SK-N-SH (cell line): ENCODE results near the gene INPP5E. TPM values are rescaled to one million over a fixed set of nuclear protein-coding genes. Genes with fewer than 3 reads are reported as not detected.

Experiments
- CTCF ChIA-PET: fragments of 300-600, 350-600 bp; formaldehyde crosslinking; extraction: SDS; loops from one replicate; lab custom pipeline; 2021; lab: Yijun Ruan, JAX
- POLR2A ChIA-PET: fragments of 350-600 bp; sonication (Branson Sonifier 250); formaldehyde crosslinking; extraction: SDS; loops from one replicate; lab custom pipeline; 2020; ENCODE audit warnings: antibody characterized with exemption, inconsistent platforms; lab: Yijun Ruan, JAX
- DNase-seq: peaks from one replicate; pipeline ENCODE4 v3.0.0; 2012
- H2AFZ ChIP-seq: fragments of 200-600 bp; sonication (generic); 2 replicates; pipeline ENCODE4 v1.8.1; 2016; ENCODE audit warnings: antibody characterized with exemption, mild to moderate bottlenecking, low read depth
- H3F3A ChIP-seq: fragments of 200-600 bp; sonication (generic); replicated peaks from 2 replicates; pipeline ENCODE3; 2016; ENCODE audit warnings: antibody characterized with exemption, mild to moderate bottlenecking; ENCODE audit not compliant: insufficient read depth
- H3K27ac ChIP-seq, 2 experiments: fragments of 200-500 bp in 1 of 2; fragments of 200-600 bp in 1 of 2; sonication (Bioruptor generic) in 1 of 2; sonication (generic), shearing (Covaris generic) in 1 of 2; 2 replicates each; pipeline versions ENCODE4 v1.5.1 to v1.6.1; 2014 to 2016; ENCODE audit warnings: low read depth in 2 of 2, inconsistent platforms in 1 of 2, low read length in 1 of 2, mild to moderate bottlenecking in 1 of 2, mixed read lengths in 1 of 2
- H3K27me3 ChIP-seq: fragments of 200-600 bp; sonication (generic), shearing (Covaris generic); 2 replicates; pipeline ENCODE4 v1.6.1; 2016; ENCODE audit warnings: mixed run types; ENCODE audit not compliant: insufficient read depth
- H3K36me3 ChIP-seq, 2 experiments: fragments of 200-500 bp in 1 of 2; fragments of 200-600 bp in 1 of 2; sonication (Bioruptor generic) in 1 of 2; sonication (generic) in 1 of 2; replicated peaks in 1 of 2; 2 replicates each; pipeline versions ENCODE3 to v1.5.1; 2014 to 2016; ENCODE audit warnings: low read length in 1 of 2, mild to moderate bottlenecking in 1 of 2; ENCODE audit not compliant: insufficient read depth in 2 of 2, control insufficient read depth in 1 of 2
- H3K4me1 ChIP-seq, 2 experiments: fragments of 200-500 bp in 1 of 2; fragments of 200-600 bp in 1 of 2; sonication (Bioruptor generic) in 1 of 2; sonication (generic), shearing (Covaris generic) in 1 of 2; 2 replicates each; pipeline versions ENCODE4 v1.5.1 to v1.6.1; 2014 to 2016; ENCODE audit warnings: low read depth in 1 of 2, low read length in 1 of 2, mixed run types in 1 of 2; ENCODE audit not compliant: insufficient read depth in 2 of 2, control insufficient read depth in 1 of 2
- H3K4me2 ChIP-seq: fragments of 200-600 bp; sonication (generic), shearing (Covaris generic); 2 replicates; pipeline ENCODE4 v1.6.1; 2017; ENCODE audit warnings: mixed run types
- H3K4me3 ChIP-seq, 2 experiments: fragments of 200-500 bp in 1 of 2; fragments of 200-600 bp in 1 of 2; sonication (Bioruptor generic) in 1 of 2; sonication (generic), shearing (Covaris generic) in 1 of 2; 2 replicates each; pipeline versions ENCODE4 v1.5.1 to v1.8.1; 2014 to 2016; ENCODE audit warnings: low read depth in 2 of 2, inconsistent platforms in 1 of 2, low read length in 1 of 2, mild to moderate bottlenecking in 1 of 2, mixed read lengths in 1 of 2, moderate library complexity in 1 of 2
- H3K79me2 ChIP-seq: fragments of 200-600 bp; sonication (generic); 2 replicates; pipeline ENCODE4 v1.8.1; 2017; ENCODE audit warnings: mild to moderate bottlenecking; ENCODE audit not compliant: insufficient read depth
- H3K9ac ChIP-seq: fragments of 200-600 bp; sonication (generic); 2 replicates; pipeline ENCODE4 v1.6.1; 2017; ENCODE audit warnings: mixed run types
- H3K9me2 ChIP-seq: fragments of 200-600 bp; sonication (generic); 2 replicates; pipeline ENCODE4 v1.6.1; 2017; ENCODE audit warnings: mixed run types
- H3K9me3 ChIP-seq: fragments of 200-600 bp; sonication (generic); 2 replicates; pipeline ENCODE4 v1.6.1; 2017; ENCODE audit warnings: mixed run types, mild to moderate bottlenecking, moderate library complexity
- H4K20me1 ChIP-seq: fragments of 200-600 bp; sonication (generic); 2 replicates; pipeline ENCODE4 v1.6.1; 2017; ENCODE audit warnings: mild to moderate bottlenecking, mixed run types; ENCODE audit not compliant: insufficient read depth
- CHD2 ChIP-seq: fragments of 150-350 bp; IDR thresholded peaks from 2 replicates; pipeline ENCODE4 v1.6.1; 2018; ENCODE audit warnings: low read length; ENCODE audit not compliant: partially characterized antibody
- ELF1 ChIP-seq: IDR thresholded peaks from 2 replicates; pipeline ENCODE4 v1.4.0; 2012
- FOXM1 ChIP-seq: IDR thresholded peaks from 2 replicates; pipeline ENCODE4 v1.4.0; 2012; ENCODE audit warnings: low read depth, mild to moderate bottlenecking
- MEF2A ChIP-seq: IDR thresholded peaks from 2 replicates; pipeline ENCODE4 v1.4.0; 2012; ENCODE audit warnings: low read depth, borderline replicate concordance
- MXI1 ChIP-seq: IDR thresholded peaks from 2 replicates; pipeline ENCODE4 v1.6.1; 2012; ENCODE audit warnings: mild to moderate bottlenecking, low read depth, low read length, improper control_type of control experiment
- NFIC ChIP-seq: IDR thresholded peaks from 2 replicates; pipeline ENCODE4 v1.4.0; 2012; ENCODE audit warnings: borderline replicate concordance
- POLR2AphosphoS5 ChIP-seq: IDR thresholded peaks from 2 replicates; pipeline ENCODE4 v1.6.1; 2012; ENCODE audit warnings: low read depth, low read length
- RAD21 ChIP-seq: IDR thresholded peaks from 2 replicates; pipeline ENCODE4 v1.6.1; 2012; ENCODE audit warnings: mild to moderate bottlenecking, low read length
- RFX5 ChIP-seq: IDR thresholded peaks from 2 replicates; pipeline ENCODE4 v1.6.1; 2012; ENCODE audit warnings: mild to moderate bottlenecking, improper control_type of control experiment, low read length
- RXRA ChIP-seq: IDR thresholded peaks from 2 replicates; pipeline ENCODE4 v1.4.0; 2012; ENCODE audit warnings: low read depth, mild to moderate bottlenecking, borderline replicate concordance
- SIN3A ChIP-seq: IDR thresholded peaks from 2 replicates; pipeline ENCODE4 v1.6.1; 2012; ENCODE audit warnings: low read depth, mild to moderate bottlenecking, low read length, moderate library complexity, borderline replicate concordance
- TAF1 ChIP-seq: IDR thresholded peaks from 2 replicates; pipeline ENCODE4 v1.6.1; 2012; ENCODE audit warnings: low read depth, mild to moderate bottlenecking, low read length, moderate library complexity, borderline replicate concordance
- YY1 ChIP-seq: IDR thresholded peaks from 2 replicates; pipeline ENCODE4 v1.4.0; 2012; ENCODE audit warnings: low read depth, mild to moderate bottlenecking
- WGBS: methylation state at CpG from one replicate; pipeline ENCODE4 v1.1.6; 2017; ENCODE audit warnings: low lambda C conversion rate; 5-methylcytosine and 5-hydroxymethylcytosine counted together
- polyA plus RNA-seq, 3 experiments: library from polyadenylated mRNA; depleted of rRNA; stranded (reverse); fragments of >200 nt; gene quantifications; 2 replicates each; pipeline ENCODE4 v1.2.3, GENCODE V29; 2012
- TF ChIP-seq, protein P1 (sequence below): IDR thresholded peaks from 2 replicates; pipeline ENCODE4 v1.6.1; 2012; ENCODE audit warnings: mild to moderate bottlenecking, low read depth, low read length, moderate library complexity
- TF ChIP-seq, protein P2 (sequence below): fragments of 150-350 bp; IDR thresholded peaks from 2 replicates; pipeline ENCODE4 v1.6.1; 2017; ENCODE audit warnings: antibody characterized with exemption, low read length, low read depth, borderline replicate concordance
- TF ChIP-seq, protein P3 (sequence below): IDR thresholded peaks from 2 replicates; pipeline ENCODE4 v1.4.0; 2012; ENCODE audit warnings: low read depth, borderline replicate concordance
- TF ChIP-seq, protein P4 (sequence below): IDR thresholded peaks from 2 replicates; pipeline ENCODE4; 2012
- TF ChIP-seq, protein P5 (sequence below): IDR thresholded peaks from 2 replicates; pipeline ENCODE4 v1.4.0; 2012; ENCODE audit warnings: low read depth

The INPP5E gene
- polyA plus RNA-seq, 1 of the 3 experiments (the other 2 are of a cell fraction), result 12.8 TPM

DNA sequence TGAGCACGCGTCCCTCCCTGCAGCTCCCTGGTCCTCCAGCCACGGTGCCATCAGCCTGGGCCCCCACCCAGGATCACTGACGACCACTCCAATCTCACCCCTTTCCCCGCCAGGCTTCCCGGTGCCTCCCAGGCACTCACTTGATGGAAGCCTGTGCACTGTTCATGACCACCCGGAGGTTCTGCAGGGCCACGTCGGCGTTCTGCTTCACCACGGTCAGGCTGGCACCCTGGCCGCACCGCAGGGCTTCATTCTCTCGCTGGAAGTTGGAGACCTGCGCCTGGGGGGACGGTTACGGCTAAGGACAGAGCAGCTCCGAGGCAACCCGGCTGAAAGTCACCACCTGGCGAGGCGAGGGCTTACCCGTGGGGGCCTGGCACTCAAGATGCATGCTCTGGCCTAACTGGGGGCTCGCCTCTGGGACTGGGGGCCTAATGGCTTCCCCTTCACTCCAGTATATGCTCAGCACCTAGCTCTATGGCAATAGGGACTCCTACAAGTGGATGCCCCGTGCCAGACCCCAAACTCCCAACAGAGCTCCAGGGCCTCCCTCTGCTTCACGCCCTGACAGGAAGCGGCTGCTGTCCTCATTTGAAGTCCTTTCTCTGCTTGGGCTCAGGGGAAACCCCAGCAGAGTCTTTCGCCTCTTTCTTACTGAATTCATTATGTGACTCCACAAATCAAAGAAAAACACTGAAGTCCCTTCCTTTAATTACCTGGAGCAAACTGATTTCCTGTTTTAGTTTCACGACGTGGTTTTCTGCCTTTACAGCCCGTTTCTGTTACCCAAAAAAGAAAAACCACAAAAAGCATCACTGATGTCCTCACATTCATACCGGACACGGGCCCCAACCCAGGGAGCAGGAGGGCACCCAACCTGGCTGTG is 35.5 kb downstream of the INPP5E start:
- Histone ChIP-seq H3K36me3 (peaks cover 13 to 58% of the 10 kb centered on the region in 2 experiments), H3K27me3 (no peaks in the 10 kb centered on the region), H3K79me2 (peaks cover 20% of the 10 kb centered on the region), H3K9ac (no peak overlapping the region)
- POLR2A ChIA-PET, result no interaction called here
- TF ChIP-seq RXRA (no peak), MEF2A (no peak), RAD21 (no peak), CHD2 (no peak), POLR2AphosphoS5 (no peak), SIN3A (no peak), NFIC (no peak), YY1 (no peak), TAF1 (no peak), RFX5 (no peak), FOXM1 (no peak), MXI1 (no peak), ELF1 (no peak)
- TF ChIP-seq, protein P1, sequence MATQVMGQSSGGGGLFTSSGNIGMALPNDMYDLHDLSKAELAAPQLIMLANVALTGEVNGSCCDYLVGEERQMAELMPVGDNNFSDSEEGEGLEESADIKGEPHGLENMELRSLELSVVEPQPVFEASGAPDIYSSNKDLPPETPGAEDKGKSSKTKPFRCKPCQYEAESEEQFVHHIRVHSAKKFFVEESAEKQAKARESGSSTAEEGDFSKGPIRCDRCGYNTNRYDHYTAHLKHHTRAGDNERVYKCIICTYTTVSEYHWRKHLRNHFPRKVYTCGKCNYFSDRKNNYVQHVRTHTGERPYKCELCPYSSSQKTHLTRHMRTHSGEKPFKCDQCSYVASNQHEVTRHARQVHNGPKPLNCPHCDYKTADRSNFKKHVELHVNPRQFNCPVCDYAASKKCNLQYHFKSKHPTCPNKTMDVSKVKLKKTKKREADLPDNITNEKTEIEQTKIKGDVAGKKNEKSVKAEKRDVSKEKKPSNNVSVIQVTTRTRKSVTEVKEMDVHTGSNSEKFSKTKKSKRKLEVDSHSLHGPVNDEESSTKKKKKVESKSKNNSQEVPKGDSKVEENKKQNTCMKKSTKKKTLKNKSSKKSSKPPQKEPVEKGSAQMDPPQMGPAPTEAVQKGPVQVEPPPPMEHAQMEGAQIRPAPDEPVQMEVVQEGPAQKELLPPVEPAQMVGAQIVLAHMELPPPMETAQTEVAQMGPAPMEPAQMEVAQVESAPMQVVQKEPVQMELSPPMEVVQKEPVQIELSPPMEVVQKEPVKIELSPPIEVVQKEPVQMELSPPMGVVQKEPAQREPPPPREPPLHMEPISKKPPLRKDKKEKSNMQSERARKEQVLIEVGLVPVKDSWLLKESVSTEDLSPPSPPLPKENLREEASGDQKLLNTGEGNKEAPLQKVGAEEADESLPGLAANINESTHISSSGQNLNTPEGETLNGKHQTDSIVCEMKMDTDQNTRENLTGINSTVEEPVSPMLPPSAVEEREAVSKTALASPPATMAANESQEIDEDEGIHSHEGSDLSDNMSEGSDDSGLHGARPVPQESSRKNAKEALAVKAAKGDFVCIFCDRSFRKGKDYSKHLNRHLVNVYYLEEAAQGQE, result no peak
- TF ChIP-seq, protein P2, sequence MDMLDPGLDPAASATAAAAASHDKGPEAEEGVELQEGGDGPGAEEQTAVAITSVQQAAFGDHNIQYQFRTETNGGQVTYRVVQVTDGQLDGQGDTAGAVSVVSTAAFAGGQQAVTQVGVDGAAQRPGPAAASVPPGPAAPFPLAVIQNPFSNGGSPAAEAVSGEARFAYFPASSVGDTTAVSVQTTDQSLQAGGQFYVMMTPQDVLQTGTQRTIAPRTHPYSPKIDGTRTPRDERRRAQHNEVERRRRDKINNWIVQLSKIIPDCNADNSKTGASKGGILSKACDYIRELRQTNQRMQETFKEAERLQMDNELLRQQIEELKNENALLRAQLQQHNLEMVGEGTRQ, result no peak
- TF ChIP-seq, protein P3, sequence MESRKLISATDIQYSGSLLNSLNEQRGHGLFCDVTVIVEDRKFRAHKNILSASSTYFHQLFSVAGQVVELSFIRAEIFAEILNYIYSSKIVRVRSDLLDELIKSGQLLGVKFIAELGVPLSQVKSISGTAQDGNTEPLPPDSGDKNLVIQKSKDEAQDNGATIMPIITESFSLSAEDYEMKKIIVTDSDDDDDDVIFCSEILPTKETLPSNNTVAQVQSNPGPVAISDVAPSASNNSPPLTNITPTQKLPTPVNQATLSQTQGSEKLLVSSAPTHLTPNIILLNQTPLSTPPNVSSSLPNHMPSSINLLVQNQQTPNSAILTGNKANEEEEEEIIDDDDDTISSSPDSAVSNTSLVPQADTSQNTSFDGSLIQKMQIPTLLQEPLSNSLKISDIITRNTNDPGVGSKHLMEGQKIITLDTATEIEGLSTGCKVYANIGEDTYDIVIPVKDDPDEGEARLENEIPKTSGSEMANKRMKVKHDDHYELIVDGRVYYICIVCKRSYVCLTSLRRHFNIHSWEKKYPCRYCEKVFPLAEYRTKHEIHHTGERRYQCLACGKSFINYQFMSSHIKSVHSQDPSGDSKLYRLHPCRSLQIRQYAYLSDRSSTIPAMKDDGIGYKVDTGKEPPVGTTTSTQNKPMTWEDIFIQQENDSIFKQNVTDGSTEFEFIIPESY, result no peak
- TF ChIP-seq, protein P4, sequence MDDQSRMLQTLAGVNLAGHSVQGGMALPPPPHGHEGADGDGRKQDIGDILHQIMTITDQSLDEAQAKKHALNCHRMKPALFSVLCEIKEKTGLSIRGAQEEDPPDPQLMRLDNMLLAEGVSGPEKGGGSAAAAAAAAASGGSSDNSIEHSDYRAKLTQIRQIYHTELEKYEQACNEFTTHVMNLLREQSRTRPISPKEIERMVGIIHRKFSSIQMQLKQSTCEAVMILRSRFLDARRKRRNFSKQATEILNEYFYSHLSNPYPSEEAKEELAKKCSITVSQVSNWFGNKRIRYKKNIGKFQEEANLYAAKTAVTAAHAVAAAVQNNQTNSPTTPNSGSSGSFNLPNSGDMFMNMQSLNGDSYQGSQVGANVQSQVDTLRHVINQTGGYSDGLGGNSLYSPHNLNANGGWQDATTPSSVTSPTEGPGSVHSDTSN, result no peak
- TF ChIP-seq, protein P5, sequence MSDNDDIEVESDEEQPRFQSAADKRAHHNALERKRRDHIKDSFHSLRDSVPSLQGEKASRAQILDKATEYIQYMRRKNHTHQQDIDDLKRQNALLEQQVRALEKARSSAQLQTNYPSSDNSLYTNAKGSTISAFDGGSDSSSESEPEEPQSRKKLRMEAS, result no peak
- TF ChIP-seq, all 33 proteins: peak for 0
- H3K27ac ChIP-seq, result no peak overlapping the region
- 94% methylated on average over 17 of the region's 32 CpGs for WGBS
- no peak overlapping the region for H3K4me3 ChIP-seq
- CTCF ChIA-PET, result no interaction called here
- H4K20me1 ChIP-seq, result no peaks in the 10 kb centered on the region
- DNase-seq, result no peak
- H3K4me1 ChIP-seq, result peaks cover 6 to 14% of the 10 kb centered on the region in 2 experiments; a peak in 3 of 4 replicates
- no peaks in the 10 kb centered on the region for H3K9me3 ChIP-seq
- peaks cover 19% of the 10 kb centered on the region for H3F3A ChIP-seq
- H3K4me2 ChIP-seq, result no peak overlapping the region
- H2AFZ ChIP-seq, result no peak overlapping the region
- H3K9me2 ChIP-seq, result no peaks in the 10 kb centered on the region
